Nephron (organoid): ENCODE data around the gene GSAP.

Experiments
- H3K27ac Mint-ChIP-seq, 3 experiments: 2 replicates each; pipeline ENCODE4 v1.8.0; 2020; ENCODE audit warnings: mixed read lengths in 3 of 3, mild to moderate bottlenecking in 2 of 3, moderate library complexity in 1 of 3
- H3K27me3 Mint-ChIP-seq: 2 replicates; pipeline ENCODE4 v1.8.0; 2021; ENCODE audit warnings: low read depth, mild to moderate bottlenecking, moderate library complexity, mixed read lengths
- H3K36me3 Mint-ChIP-seq: 2 replicates; pipeline ENCODE4 v1.8.0; 2020; ENCODE audit warnings: low read depth, mixed read lengths
- H3K4me1 Mint-ChIP-seq: 2 replicates; pipeline ENCODE4 v1.8.0; 2020; ENCODE audit warnings: mixed read lengths
- H3K4me3 Mint-ChIP-seq, 3 experiments: 2 replicates each; pipeline ENCODE4 v1.8.0; 2020; ENCODE audit warnings: mild to moderate bottlenecking in 3 of 3, mixed read lengths in 3 of 3, moderate library complexity in 2 of 3
- H3K9me3 Mint-ChIP-seq: 2 replicates; pipeline ENCODE4 v1.8.0; 2020; ENCODE audit warnings: mixed read lengths
- TF ChIP-seq, protein P1 (sequence below), 3 experiments: fragments of 200-600 bp; sonication (generic); IDR thresholded peaks; one replicate each; pipeline ENCODE4 v1.5.0; 2021; ENCODE audit warnings: antibody characterized with exemption in 3 of 3; ENCODE audit not compliant: unreplicated experiment in 3 of 3

GSAP gene

GRCh38 chr7:77328669-77329068, 87.5 kb downstream of the GSAP start:
- H3K27me3 Mint-ChIP-seq = no peaks in the 10 kb centered on the region
- no peaks in the 10 kb centered on the region for H3K9me3 Mint-ChIP-seq
- TF ChIP-seq, protein P1, sequence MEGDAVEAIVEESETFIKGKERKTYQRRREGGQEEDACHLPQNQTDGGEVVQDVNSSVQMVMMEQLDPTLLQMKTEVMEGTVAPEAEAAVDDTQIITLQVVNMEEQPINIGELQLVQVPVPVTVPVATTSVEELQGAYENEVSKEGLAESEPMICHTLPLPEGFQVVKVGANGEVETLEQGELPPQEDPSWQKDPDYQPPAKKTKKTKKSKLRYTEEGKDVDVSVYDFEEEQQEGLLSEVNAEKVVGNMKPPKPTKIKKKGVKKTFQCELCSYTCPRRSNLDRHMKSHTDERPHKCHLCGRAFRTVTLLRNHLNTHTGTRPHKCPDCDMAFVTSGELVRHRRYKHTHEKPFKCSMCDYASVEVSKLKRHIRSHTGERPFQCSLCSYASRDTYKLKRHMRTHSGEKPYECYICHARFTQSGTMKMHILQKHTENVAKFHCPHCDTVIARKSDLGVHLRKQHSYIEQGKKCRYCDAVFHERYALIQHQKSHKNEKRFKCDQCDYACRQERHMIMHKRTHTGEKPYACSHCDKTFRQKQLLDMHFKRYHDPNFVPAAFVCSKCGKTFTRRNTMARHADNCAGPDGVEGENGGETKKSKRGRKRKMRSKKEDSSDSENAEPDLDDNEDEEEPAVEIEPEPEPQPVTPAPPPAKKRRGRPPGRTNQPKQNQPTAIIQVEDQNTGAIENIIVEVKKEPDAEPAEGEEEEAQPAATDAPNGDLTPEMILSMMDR (IDR thresholded peaks at IDR 0.05; ENCODE audit: unreplicated experiment in 3 of 3) = no peak
- peaks cover 22% of the 10 kb centered on the region for H3K4me1 Mint-ChIP-seq
- peak overlapping the region in 1 of 3 experiments; percentile 36 for H3K27ac Mint-ChIP-seq
- no peaks in the 10 kb centered on the region for H3K36me3 Mint-ChIP-seq
- H3K4me3 Mint-ChIP-seq = no peak overlapping the region

- H3K4me3 Mint-ChIP-seq = no peak overlapping the region
- no peaks in the 10 kb centered on the region for H3K9me3 Mint-ChIP-seq
- H3K27ac Mint-ChIP-seq = no peak overlapping the region
Measured at GRCh38 chr7:77327932-77328628, 88.1 kb downstream of the GSAP start.

DNA sequence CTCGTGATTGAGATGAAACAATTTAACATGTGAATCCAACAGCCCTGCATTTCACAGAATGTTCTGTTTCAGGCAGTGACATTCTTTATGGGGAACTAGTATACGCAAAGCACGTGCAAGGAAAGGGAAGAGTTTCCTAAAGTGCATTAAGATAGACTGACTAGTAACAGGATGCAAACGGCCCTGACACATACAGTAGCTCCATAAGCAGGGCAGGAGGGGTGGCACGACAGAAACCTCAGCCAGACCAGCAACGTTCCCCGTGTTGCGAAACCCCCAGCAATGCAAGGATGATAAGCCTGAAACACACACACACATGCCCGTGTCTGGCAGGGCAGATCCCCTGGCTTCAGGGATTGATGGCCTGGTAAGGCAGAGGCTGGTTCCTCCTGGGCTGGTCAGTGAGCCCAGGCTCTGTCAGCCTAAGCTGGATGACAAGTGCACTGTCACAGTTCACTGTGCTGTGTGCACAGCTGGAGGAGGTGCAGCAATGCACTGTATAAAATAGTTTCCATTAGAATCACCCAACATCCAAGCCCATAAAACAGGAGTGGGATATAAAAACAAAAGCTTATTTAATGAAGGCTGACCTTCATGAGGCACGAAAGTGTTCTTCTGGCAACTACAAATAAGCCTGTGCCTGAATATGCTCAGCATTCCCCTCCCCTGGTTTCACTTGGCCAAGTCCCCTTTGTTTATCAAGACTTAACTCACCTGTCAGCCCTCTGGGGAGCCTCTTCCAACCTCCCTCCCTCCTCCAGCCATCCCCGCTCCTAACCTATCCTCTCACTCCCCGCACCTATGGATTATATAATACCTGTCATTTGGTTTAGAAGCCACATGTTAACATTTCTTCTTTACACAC, 88.8 kb downstream of the GSAP start:
- Mint-ChIP-seq H3K4me1 (peaks cover 22% of the 10 kb centered on the region), H3K36me3 (no peaks in the 10 kb centered on the region), H3K4me3 (no peak overlapping the region), H3K27me3 (no peaks in the 10 kb centered on the region), H3K27ac (peak overlapping the region in 1 of 3 experiments; percentile 13), H3K9me3 (no peaks in the 10 kb centered on the region)
- TF ChIP-seq, protein P1 (IDR thresholded peaks at IDR 0.05; ENCODE audit: unreplicated experiment in 3 of 3) = no peak

More at GRCh38 chr7:77327932-77328628, 88.1 kb downstream of the GSAP start:
- H3K36me3 Mint-ChIP-seq = no peaks in the 10 kb centered on the region
- H3K27me3 Mint-ChIP-seq = no peaks in the 10 kb centered on the region
- peaks cover 22% of the 10 kb centered on the region for H3K4me1 Mint-ChIP-seq
- TF ChIP-seq, protein P1 (IDR thresholded peaks at IDR 0.05; ENCODE audit: unreplicated experiment in 3 of 3) = no peak

DNA sequence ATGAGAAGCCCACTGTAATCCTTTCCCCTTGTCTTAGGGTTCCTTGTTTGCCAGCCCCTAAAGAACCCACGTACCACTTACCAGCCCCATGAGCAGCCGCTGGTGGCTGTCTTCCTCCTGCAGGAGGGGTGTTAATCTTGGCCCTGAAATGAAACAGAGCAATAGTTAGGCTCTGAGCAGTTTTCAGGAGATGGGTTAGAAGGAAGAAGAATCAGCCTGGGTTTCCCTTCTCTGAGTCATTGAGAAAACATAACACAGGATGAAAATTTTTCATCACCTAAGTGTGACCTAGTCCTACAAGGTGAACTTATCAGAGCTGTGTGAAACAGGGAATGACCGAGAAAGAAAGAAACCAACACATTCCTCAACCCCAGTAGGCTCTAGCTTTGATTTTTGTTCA, 90.0 kb downstream of the GSAP start:
- Mint-ChIP-seq H3K27ac (no peak overlapping the region), H3K4me1 (peaks cover 13% of the 10 kb centered on the region), H3K27me3 (no peaks in the 10 kb centered on the region), H3K9me3 (no peaks in the 10 kb centered on the region), H3K4me3 (no peak overlapping the region), H3K36me3 (no peaks in the 10 kb centered on the region)
- TF ChIP-seq, protein P1 (IDR thresholded peaks at IDR 0.05; ENCODE audit: unreplicated experiment in 3 of 3) = no peak

DNA sequence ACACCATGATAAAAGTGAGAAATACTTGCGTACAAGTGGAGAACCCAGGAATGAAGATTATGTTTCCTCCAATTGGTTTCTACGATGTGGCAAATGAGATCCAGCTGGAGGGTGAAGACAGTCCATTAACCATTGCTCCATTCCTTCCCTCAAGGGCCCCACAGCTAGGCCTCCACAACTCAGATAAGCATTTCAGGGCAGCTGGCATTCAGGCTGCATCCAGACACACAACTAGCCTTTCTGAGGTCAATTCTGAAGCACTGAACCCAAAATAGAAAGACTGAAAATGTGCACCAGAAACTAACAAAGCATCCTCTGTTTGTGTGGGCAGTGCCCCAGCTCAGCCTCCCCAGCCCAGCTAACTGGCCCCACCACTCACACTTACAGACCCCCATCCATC, 94.8 kb downstream of the GSAP start:
- Mint-ChIP-seq H3K9me3 (no peaks in the 10 kb centered on the region), H3K27me3 (no peaks in the 10 kb centered on the region), H3K4me1 (no peaks in the 10 kb centered on the region), H3K4me3 (no peak overlapping the region), H3K36me3 (peaks cover 4% of the 10 kb centered on the region), H3K27ac (no peak overlapping the region)
- TF ChIP-seq, protein P1 (IDR thresholded peaks at IDR 0.05; ENCODE audit: unreplicated experiment in 3 of 3) = no peak
